ENCODE data around the gene FAM20C. TPM values are rescaled to one million over a fixed set of nuclear protein-coding genes. Genes with fewer than 3 reads are reported as not detected.

Gene FAM20C
- total RNA-seq, 1 experiment from 2014 or later = 35.8 TPM

GRCh38 chr7:273327-273726 is 81.0 kb downstream of the FAM20C start:
- no TSS peak for BruUV-seq (replicated peaks)
- H3K9me3 ChIP-seq (ENCODE audit: low read depth, low read length, poor library complexity, severe bottlenecking) = peaks cover 26% of the 10 kb centered on the region
- H3K27ac ChIP-seq (ENCODE audit: low read depth, low read length, poor library complexity, severe bottlenecking) = no peak overlapping the region
- ChIA-PET POLR2A (ENCODE audit: low non-redundant PET) (no interaction called here), CTCF (no interaction called here)
- no peaks in the 10 kb centered on the region for H3K27me3 ChIP-seq (replicated peaks; ENCODE audit: insufficient read depth, low read depth, low read length, poor library complexity)
- TF ChIP-seq EZH2 (IDR thresholded peaks at IDR 0.05; ENCODE audit: borderline replicate concordance, low read depth, low read length, poor library complexity, severe bottlenecking) (no peak), CTCF (conservative IDR thresholded peaks at IDR 0.05; ENCODE audit: low read depth, low read length) (no peak)
- DNase-seq (ENCODE audit: low spot score) = no peak
- no peak overlapping the region for H3K4me3 ChIP-seq (ENCODE audit: low read depth, low read length, poor library complexity, severe bottlenecking)
- no peaks in the 10 kb centered on the region for H3K36me3 ChIP-seq (ENCODE audit: insufficient read depth, low read length, poor library complexity, severe bottlenecking)
- intact Hi-C loops (cut with micrococcal nuclease; ENCODE audit: unreplicated experiment) = no loop called here
- H3K4me1 ChIP-seq (ENCODE audit: insufficient read depth, low read length, poor library complexity, severe bottlenecking) = no peaks in the 10 kb centered on the region

GRCh38 chr7:274266-274665 is 81.9 kb downstream of the FAM20C start:
- BruUV-seq (replicated peaks) = no TSS peak
- Histone ChIP-seq H3K9me3 (ENCODE audit: low read depth, low read length, poor library complexity, severe bottlenecking) (peaks cover 26% of the 10 kb centered on the region), H3K36me3 (ENCODE audit: insufficient read depth, low read length, poor library complexity, severe bottlenecking) (no peaks in the 10 kb centered on the region), H3K27ac (ENCODE audit: low read depth, low read length, poor library complexity, severe bottlenecking) (no peak overlapping the region), H3K4me3 (ENCODE audit: low read depth, low read length, poor library complexity, severe bottlenecking) (no peak overlapping the region), H3K4me1 (ENCODE audit: insufficient read depth, low read length, poor library complexity, severe bottlenecking) (no peaks in the 10 kb centered on the region), H3K27me3 (replicated peaks; ENCODE audit: insufficient read depth, low read depth, low read length, poor library complexity) (no peaks in the 10 kb centered on the region)
- DNase-seq (ENCODE audit: low spot score) = no peak
- intact Hi-C loops (cut with micrococcal nuclease; ENCODE audit: unreplicated experiment) = no loop called here
- CTCF ChIA-PET = no interaction called here
- no peak for TF ChIP-seq CTCF (conservative IDR thresholded peaks at IDR 0.05; ENCODE audit: low read depth, low read length)
- TF ChIP-seq EZH2 (IDR thresholded peaks at IDR 0.05; ENCODE audit: borderline replicate concordance, low read depth, low read length, poor library complexity, severe bottlenecking) = no peak
- POLR2A ChIA-PET (ENCODE audit: low non-redundant PET) = no interaction called here

- Histone ChIP-seq H3K4me3 (ENCODE audit: low read depth, low read length, poor library complexity, severe bottlenecking) (no peak overlapping the region), H3K27me3 (replicated peaks; ENCODE audit: insufficient read depth, low read depth, low read length, poor library complexity) (peaks cover 8% of the 10 kb centered on the region), H3K9me3 (ENCODE audit: low read depth, low read length, poor library complexity, severe bottlenecking) (peaks cover 26% of the 10 kb centered on the region), H3K27ac (ENCODE audit: low read depth, low read length, poor library complexity, severe bottlenecking) (no peak overlapping the region), H3K4me1 (ENCODE audit: insufficient read depth, low read length, poor library complexity, severe bottlenecking) (no peaks in the 10 kb centered on the region), H3K36me3 (ENCODE audit: insufficient read depth, low read length, poor library complexity, severe bottlenecking) (no peaks in the 10 kb centered on the region)
- ChIA-PET POLR2A (ENCODE audit: low non-redundant PET) (no interaction called here), CTCF (no interaction called here)
- intact Hi-C loops (cut with micrococcal nuclease; ENCODE audit: unreplicated experiment) = no loop called here
- TF ChIP-seq EZH2 (IDR thresholded peaks at IDR 0.05; ENCODE audit: borderline replicate concordance, low read depth, low read length, poor library complexity, severe bottlenecking) (no peak), CTCF (conservative IDR thresholded peaks at IDR 0.05; ENCODE audit: low read depth, low read length) (no peak)
- BruUV-seq (replicated peaks) = no TSS peak
- DNase-seq (ENCODE audit: low spot score) = no peak
Observed at GRCh38 chr7:276230-276835, 84.0 kb downstream of the FAM20C start.

Measured in A673 (cell line).